Measurements from ENCODE around the gene UBE2U. TPM values are rescaled to one million over a fixed set of nuclear protein-coding genes. Genes with fewer than 3 reads are reported as not detected.

Gene UBE2U
- total RNA-seq, 1 donor from 2014 or later = not detected

- TF ChIP-seq CTCF (IDR thresholded peaks at IDR 0.05) = no peak
- Histone ChIP-seq H3K9me3 (no peaks in the 10 kb centered on the region), H3K27me3 (no peaks in the 10 kb centered on the region), H3K27ac (no peak overlapping the region), H3K36me3 (no peaks in the 10 kb centered on the region), H3K4me1 (no peaks in the 10 kb centered on the region), H3K4me3 (no peak overlapping the region)
- no peak for DNase-seq (ENCODE audit: low spot score in 2 of 2)
- intact Hi-C loops (cut with DNase I) = no loop called here
These were observed 25.9 kb downstream of the UBE2U start for GRCh38 chr1:64229307-64229706.

GRCh38 chr1:64231153-64231552 lies 27.7 kb downstream of the UBE2U start:
- no peaks in the 10 kb centered on the region for H3K9me3 ChIP-seq
- no peak for DNase-seq (ENCODE audit: low spot score in 2 of 2)
- no peaks in the 10 kb centered on the region for H3K27me3 ChIP-seq
- no peak for TF ChIP-seq CTCF (IDR thresholded peaks at IDR 0.05)
- H3K4me3 ChIP-seq = no peak overlapping the region
- no peaks in the 10 kb centered on the region for H3K36me3 ChIP-seq
- H3K27ac ChIP-seq = no peak overlapping the region
- no peaks in the 10 kb centered on the region for H3K4me1 ChIP-seq
- intact Hi-C loops (cut with DNase I) = no loop called here

GRCh38 chr1:64231654-64232053 lies 28.2 kb downstream of the UBE2U start:
- intact Hi-C loops (cut with DNase I) = no loop called here
- Histone ChIP-seq H3K36me3 (no peaks in the 10 kb centered on the region), H3K9me3 (no peaks in the 10 kb centered on the region), H3K4me1 (no peaks in the 10 kb centered on the region), H3K27ac (no peak overlapping the region), H3K27me3 (no peaks in the 10 kb centered on the region), H3K4me3 (no peak overlapping the region)
- TF ChIP-seq CTCF (IDR thresholded peaks at IDR 0.05) = no peak
- no peak for DNase-seq (ENCODE audit: low spot score in 2 of 2)

GRCh38 chr1:64234714-64235113 lies 31.3 kb downstream of the UBE2U start:
- Histone ChIP-seq H3K27me3 (no peaks in the 10 kb centered on the region), H3K36me3 (no peaks in the 10 kb centered on the region), H3K4me1 (no peaks in the 10 kb centered on the region), H3K9me3 (no peaks in the 10 kb centered on the region), H3K27ac (no peak overlapping the region), H3K4me3 (no peak overlapping the region)
- intact Hi-C loops (cut with DNase I) = no loop called here
- DNase-seq (ENCODE audit: low spot score in 2 of 2) = no peak
- TF ChIP-seq CTCF (IDR thresholded peaks at IDR 0.05) = no peak

GRCh38 chr1:64235181-64235580 lies 31.8 kb downstream of the UBE2U start:
- Histone ChIP-seq H3K9me3 (no peaks in the 10 kb centered on the region), H3K27me3 (no peaks in the 10 kb centered on the region), H3K27ac (no peak overlapping the region), H3K4me3 (no peak overlapping the region), H3K4me1 (no peaks in the 10 kb centered on the region), H3K36me3 (no peaks in the 10 kb centered on the region)
- no peak for TF ChIP-seq CTCF (IDR thresholded peaks at IDR 0.05)
- intact Hi-C loops (cut with DNase I) = no loop called here
- DNase-seq (ENCODE audit: low spot score in 2 of 2) = no peak

GRCh38 chr1:64235910-64236309 lies 32.5 kb downstream of the UBE2U start:
- intact Hi-C loops (cut with DNase I) = no loop called here
- Histone ChIP-seq H3K9me3 (no peaks in the 10 kb centered on the region), H3K4me3 (no peak overlapping the region)

More at GRCh38 chr1:64235910-64236309, 32.5 kb downstream of the UBE2U start:
- Histone ChIP-seq H3K4me1 (no peaks in the 10 kb centered on the region), H3K27ac (no peak overlapping the region), H3K36me3 (no peaks in the 10 kb centered on the region), H3K27me3 (no peaks in the 10 kb centered on the region)
- TF ChIP-seq CTCF (IDR thresholded peaks at IDR 0.05) = no peak
- no peak for DNase-seq (ENCODE audit: low spot score in 2 of 2)

Measured in ascending aorta (tissue), 2 donors.